ENCODE measurements around the gene PLA2G3. TPM values are rescaled to one million over a fixed set of nuclear protein-coding genes. Genes with fewer than 3 reads are reported as not detected.

Gene PLA2G3
- total RNA-seq, 1 donor = 0.43 TPM

DNA sequence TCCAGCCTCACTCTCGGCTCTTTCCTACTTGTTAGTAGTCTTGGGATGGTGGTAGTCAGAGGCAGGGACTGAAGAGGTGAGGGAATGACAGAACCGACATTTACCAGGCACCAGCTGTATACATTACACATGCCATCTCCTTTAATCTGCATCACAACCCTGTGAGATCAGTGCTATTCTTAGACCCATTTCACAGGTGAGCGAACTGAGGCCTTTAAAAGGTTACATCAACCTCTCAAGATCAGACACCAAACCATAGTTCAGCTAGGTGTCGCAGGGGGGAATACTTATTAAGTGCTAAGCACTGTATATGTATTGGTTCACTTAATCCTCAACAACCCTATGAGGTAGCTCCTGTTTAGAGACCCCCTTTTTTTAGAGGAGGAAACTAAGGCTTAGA is 5.6 kb downstream of the PLA2G3 start:
- H3K4me3 ChIP-seq (ENCODE audit: low read depth, low read length) = no peak overlapping the region
- DNase-seq (ENCODE audit: low read depth) = no peak
- TF ChIP-seq, protein P1, sequence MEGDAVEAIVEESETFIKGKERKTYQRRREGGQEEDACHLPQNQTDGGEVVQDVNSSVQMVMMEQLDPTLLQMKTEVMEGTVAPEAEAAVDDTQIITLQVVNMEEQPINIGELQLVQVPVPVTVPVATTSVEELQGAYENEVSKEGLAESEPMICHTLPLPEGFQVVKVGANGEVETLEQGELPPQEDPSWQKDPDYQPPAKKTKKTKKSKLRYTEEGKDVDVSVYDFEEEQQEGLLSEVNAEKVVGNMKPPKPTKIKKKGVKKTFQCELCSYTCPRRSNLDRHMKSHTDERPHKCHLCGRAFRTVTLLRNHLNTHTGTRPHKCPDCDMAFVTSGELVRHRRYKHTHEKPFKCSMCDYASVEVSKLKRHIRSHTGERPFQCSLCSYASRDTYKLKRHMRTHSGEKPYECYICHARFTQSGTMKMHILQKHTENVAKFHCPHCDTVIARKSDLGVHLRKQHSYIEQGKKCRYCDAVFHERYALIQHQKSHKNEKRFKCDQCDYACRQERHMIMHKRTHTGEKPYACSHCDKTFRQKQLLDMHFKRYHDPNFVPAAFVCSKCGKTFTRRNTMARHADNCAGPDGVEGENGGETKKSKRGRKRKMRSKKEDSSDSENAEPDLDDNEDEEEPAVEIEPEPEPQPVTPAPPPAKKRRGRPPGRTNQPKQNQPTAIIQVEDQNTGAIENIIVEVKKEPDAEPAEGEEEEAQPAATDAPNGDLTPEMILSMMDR (IDR thresholded peaks at IDR 0.05; ENCODE audit: insufficient read depth, low read depth, low read length) = no peak

DNA sequence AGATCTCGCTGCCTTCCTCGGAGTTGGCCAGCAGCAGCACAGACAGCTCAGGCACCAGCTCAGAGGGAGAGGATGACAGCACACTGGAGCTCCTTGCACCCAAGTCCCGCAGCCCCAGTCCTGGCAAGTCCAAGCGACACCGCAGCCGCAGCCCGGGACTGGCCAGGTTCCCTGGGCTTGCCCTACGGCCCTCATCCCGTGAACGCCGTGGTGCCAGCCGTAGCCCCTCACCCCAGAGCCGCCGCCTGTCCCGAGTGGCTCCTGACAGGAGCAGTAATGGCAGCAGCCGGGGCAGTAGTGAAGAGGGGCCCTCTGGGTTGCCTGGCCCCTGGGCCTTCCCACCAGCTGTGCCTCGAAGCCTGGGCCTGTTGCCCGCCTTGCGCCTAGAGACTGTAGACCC is 6.4 kb downstream of the PLA2G3 start:
- TF ChIP-seq, protein P1 (IDR thresholded peaks at IDR 0.05; ENCODE audit: insufficient read depth, low read depth, low read length) = no peak
- no peak for DNase-seq (ENCODE audit: low read depth)
- no peak overlapping the region for H3K4me3 ChIP-seq (ENCODE audit: low read depth, low read length)

DNA sequence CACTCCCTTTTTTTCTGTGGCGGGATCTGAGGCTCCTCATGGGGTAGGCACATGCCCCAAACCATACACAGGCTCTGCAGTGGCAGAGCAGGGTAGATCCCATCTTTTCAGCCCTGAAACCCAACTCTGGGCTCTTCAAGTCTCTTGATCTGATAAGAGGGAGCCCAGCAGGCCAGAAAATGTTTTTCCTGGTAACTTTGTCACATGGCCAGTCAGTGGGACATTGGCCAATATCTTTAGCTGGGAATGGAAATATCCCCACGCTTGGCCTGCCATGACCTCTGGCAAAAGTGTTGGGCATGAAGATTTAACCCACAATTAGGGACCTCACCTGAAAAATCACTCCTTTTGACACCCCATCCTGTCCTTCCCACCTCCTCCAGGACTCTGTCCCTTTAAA is 9.4 kb downstream of the PLA2G3 start:
- TF ChIP-seq, protein P1 (IDR thresholded peaks at IDR 0.05; ENCODE audit: insufficient read depth, low read depth, low read length) = no peak
- H3K4me3 ChIP-seq (ENCODE audit: low read depth, low read length) = no peak overlapping the region
- no peak for DNase-seq (ENCODE audit: low read depth)

DNA sequence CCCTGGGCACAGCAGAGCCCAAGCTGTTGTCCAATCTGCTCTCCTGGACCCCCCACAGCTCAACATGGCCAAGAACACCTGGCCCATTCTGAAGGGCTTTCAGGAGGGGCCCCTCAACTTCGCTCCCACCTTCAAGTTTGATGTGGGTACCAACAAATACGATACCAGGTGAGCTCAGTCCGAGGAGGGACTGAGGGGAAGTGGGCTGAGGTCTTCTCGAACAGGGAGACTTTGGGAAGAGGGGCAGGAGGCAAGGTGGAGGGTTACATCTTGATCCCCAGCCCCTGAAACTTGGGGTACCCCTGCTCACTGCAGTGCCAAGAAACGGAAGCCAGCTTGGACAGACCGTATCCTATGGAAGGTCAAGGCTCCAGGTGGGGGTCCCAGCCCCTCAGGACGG is 12.2 kb downstream of the PLA2G3 start:
- no peak overlapping the region for H3K4me3 ChIP-seq (ENCODE audit: low read depth, low read length)
- TF ChIP-seq, protein P1 (IDR thresholded peaks at IDR 0.05; ENCODE audit: insufficient read depth, low read depth, low read length) = no peak
- no peak for DNase-seq (ENCODE audit: low read depth)

DNA sequence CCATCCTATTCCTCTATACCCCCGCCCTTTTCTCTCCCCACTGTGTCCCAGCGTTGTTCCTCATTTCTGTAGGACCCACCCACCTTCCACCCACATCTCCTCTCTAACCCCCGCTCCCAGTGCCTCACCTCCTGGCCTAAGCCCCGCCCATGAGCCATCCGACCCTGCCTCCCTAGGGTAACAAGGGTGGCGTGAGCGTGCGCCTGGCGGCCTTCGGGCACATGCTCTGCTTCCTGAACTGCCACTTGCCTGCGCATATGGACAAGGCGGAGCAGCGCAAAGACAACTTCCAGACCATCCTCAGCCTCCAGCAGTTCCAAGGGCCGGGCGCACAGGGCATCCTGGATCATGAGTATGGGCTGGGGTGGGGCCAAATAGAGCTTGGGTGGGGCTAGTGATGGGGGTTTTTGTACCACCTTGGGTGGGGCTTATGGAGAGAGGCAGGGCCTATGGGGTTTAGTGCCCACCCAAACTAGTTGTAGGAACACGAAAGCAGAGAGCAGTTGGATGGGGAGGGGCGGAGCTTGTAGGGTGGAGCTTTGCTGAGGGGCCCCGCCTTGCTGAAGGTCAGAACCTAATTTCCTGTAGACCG is 13.0 kb downstream of the PLA2G3 start:
- no peak for DNase-seq (ENCODE audit: low read depth)
- TF ChIP-seq, protein P1 (IDR thresholded peaks at IDR 0.05; ENCODE audit: insufficient read depth, low read depth, low read length) = no peak

DNA sequence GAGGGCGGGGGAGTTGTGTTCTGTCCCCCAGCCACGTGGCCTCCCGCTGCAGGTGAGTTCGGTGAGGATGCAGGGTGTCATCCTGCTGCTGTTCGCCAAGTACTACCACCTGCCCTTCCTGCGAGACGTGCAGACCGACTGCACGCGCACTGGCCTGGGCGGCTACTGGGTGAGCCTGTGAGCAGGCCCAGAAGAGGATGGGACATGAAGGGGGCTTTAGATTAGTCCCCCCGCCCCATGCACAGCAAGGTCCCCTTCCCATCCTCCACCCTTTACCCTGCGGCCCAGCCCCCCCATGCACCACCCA is 13.5 kb downstream of the PLA2G3 start:
- no peak overlapping the region for H3K4me3 ChIP-seq (ENCODE audit: low read depth, low read length)
- TF ChIP-seq, protein P1 (IDR thresholded peaks at IDR 0.05; ENCODE audit: insufficient read depth, low read depth, low read length) = no peak
- no peak for DNase-seq (ENCODE audit: low read depth)

More for the DNA sequence above, 13.0 kb downstream of the PLA2G3 start:
- no peak overlapping the region for H3K4me3 ChIP-seq (ENCODE audit: low read depth, low read length)

Measured in fibroblast of villous mesenchyme (primary cell).